ENCODE measurements around the gene HOXD12.

DNA sequence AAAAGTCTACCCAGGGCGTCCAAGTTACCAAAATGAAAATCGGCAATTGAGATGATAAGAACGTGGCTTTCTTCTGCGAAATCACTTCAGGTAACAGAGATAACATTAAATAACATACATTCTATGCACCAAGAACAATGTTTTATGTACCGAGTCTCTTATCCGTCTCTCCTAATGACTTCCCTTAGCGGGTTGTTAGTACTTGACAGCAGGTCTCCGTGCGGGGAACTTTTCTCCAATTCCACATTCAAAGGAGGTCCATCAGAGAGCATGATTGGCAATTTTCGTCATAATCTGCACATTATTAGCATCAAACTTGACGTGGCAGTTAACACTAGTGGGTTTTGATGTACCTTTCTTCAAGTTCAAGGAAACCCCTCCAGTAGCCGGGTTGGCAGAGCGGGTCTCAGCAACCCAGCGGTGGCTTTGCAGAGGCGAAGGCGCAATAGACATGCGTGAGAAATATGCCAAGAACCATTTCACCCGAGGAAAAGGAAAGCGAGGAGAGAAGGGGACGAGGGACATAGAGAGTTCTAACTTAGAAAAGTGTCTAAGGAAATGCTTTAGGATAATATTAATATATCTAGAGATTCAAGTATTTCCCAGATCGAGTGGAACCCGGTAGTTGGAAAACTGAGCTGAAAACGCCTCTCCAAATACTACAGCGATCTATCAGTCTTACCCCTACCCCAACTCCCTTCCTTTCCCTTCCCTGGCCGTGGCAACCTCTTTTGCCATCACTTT lies 20.9 kb upstream of the HOXD12 start:
- TF ChIP-seq, protein P1, sequence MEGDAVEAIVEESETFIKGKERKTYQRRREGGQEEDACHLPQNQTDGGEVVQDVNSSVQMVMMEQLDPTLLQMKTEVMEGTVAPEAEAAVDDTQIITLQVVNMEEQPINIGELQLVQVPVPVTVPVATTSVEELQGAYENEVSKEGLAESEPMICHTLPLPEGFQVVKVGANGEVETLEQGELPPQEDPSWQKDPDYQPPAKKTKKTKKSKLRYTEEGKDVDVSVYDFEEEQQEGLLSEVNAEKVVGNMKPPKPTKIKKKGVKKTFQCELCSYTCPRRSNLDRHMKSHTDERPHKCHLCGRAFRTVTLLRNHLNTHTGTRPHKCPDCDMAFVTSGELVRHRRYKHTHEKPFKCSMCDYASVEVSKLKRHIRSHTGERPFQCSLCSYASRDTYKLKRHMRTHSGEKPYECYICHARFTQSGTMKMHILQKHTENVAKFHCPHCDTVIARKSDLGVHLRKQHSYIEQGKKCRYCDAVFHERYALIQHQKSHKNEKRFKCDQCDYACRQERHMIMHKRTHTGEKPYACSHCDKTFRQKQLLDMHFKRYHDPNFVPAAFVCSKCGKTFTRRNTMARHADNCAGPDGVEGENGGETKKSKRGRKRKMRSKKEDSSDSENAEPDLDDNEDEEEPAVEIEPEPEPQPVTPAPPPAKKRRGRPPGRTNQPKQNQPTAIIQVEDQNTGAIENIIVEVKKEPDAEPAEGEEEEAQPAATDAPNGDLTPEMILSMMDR (IDR thresholded peaks at IDR 0.05) = no peak
- TF ChIP-seq POLR2A (IDR thresholded peaks at IDR 0.05) = no peak
- no peak for TF ChIP-seq POLR2AphosphoS5 (IDR thresholded peaks at IDR 0.05)

All from prostate gland (tissue), 2 donors.